OCI-M1 (cell line): ENCODE results near the gene TNNT3.

Experiments
- DNase-seq: peaks from one replicate; lab custom pipeline; 2025; lab: John Stamatoyannopoulos, UW

The TNNT3 gene

DNA sequence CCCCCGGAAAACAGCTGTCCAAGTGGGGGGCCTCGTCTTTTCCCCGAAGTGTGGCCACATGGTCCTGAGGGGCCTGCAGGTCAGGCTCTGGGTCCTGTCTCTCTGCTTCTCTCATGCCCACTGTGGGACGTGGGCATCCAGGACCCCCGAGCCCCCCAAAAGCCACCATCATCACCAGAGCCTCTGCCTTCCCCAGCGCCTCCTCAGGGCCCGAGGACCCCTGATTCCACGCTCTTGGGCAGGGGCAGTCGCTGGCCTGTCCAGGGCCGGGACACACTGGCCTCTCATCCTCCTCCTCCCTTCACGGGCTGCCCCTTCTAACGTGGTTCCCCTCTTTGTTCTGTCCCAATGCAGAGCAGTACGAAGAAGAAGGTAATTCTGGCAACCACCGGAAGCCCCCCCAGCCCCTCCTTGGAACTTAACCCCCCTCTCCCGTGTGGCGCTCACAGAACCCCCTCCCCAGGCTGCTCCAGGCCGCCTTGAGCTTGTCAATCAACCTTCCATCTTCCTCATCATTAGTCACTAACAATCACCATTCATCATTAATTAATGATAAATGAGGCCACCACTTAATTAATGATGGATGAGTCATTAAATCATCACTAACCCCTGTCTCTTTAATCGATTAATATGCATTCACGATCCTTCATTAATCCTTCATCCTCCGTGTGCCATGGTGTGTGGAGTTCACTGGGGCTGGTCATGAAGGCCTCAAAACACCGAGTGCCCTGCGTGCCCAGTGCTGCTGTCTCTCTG lies 3.9 kb downstream of the TNNT3 start:
- DNase-seq, result no peak

DNA sequence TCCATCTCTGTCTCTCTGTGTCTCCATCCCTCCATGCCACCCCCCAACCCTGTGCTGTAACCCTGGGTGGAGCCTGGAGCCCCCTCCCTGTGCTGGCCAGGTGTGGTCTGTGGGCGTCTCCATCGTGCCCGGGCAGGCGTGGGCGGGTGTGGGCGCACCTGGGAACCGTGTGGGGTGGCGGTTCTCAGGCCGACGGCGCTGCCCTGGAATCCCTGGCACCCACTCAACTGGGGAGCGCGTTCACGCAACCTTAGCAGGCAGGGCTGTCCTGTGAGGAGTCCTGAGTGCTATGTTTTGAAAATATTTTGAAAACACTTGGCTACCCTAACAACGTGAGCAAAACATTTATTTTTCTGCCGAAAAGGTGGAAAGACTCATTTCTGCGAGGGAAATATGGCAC lies 4.7 kb downstream of the TNNT3 start:
- DNase-seq, result no peak

GRCh38 chr11:1924646-1925372 lies 5.3 kb downstream of the TNNT3 start:
- DNase-seq, result no peak

DNA sequence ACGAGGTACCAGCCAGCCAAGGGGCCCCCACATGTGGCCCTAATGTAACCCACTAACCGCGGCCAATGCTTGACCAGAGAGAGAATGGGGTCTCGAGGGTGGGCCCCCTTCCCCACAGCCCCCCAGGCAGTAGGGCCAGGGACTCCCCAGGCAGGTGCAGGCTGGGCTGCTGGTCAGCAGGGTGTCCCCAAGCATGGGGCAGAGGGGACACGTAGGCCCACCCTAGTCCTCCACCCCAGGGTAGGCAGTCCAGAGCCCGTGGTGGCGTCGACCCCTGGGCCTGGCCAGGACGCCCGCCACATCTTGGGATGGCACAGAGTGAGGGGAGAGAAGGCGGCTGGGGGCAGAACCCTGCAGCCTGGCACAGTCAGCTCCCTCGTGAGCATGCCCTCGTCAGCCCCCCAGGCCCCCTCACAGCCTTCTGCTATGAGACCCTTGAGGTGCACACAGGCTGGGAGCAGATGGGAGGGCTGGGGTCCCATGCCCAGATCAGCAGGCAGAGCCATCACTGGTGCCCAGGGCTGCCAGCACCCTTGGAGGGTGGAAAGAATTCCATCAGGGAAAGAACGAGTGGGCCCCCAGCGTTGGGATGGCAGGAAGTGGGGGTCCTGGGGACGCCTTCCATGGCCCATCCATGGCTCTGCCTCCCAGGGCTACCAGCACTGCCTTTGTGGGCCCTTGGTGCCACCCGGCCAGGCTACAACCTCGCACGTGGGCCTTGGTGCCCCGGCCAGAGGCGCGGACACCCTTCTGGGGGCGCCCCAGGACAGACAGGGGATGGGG lies 6.1 kb downstream of the TNNT3 start:
- no peak for DNase-seq

- DNase-seq, result peak; percentile 1
These were observed 6.9 kb downstream of the TNNT3 start for GRCh38 chr11:1926156-1927025.

GRCh38 chr11:1927026-1927847 lies 7.7 kb downstream of the TNNT3 start:
- no peak for DNase-seq

DNA sequence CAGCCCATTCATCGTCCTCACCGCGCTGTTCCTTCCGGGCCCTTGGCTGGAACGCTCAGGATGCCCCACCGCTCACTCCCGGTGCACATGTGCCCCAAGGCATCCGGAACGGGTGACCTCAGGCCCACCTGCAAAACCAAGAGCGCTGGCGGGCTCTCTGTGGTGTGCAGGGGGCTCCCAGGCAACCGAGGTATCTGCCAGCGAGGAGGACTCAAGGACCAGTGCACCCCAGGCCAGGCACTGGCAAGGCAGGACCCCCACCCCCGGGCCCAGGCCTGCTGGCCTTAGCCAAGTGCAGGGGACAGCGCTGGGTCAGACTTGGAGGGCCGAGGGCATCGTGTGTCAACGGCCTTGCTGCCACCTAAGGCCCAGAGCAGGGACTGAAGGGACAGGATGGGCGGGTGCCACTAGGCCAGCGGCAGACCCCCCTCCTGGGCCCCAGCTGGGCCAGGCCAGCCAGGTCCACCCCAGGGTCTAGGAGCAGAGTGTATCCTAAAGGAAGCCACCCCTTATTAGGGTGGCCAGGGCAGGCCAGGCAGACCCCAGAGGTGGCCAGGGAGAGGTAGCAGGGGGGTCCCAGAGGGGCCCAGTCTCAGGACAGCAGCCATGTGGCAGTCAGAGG lies 8.5 kb downstream of the TNNT3 start:
- DNase-seq, result no peak

- no peak for DNase-seq
These were observed 9.0 kb downstream of the TNNT3 start for GRCh38 chr11:1928470-1928890.

GRCh38 chr11:1928891-1929541 lies 9.5 kb downstream of the TNNT3 start:
- DNase-seq, result no peak

DNA sequence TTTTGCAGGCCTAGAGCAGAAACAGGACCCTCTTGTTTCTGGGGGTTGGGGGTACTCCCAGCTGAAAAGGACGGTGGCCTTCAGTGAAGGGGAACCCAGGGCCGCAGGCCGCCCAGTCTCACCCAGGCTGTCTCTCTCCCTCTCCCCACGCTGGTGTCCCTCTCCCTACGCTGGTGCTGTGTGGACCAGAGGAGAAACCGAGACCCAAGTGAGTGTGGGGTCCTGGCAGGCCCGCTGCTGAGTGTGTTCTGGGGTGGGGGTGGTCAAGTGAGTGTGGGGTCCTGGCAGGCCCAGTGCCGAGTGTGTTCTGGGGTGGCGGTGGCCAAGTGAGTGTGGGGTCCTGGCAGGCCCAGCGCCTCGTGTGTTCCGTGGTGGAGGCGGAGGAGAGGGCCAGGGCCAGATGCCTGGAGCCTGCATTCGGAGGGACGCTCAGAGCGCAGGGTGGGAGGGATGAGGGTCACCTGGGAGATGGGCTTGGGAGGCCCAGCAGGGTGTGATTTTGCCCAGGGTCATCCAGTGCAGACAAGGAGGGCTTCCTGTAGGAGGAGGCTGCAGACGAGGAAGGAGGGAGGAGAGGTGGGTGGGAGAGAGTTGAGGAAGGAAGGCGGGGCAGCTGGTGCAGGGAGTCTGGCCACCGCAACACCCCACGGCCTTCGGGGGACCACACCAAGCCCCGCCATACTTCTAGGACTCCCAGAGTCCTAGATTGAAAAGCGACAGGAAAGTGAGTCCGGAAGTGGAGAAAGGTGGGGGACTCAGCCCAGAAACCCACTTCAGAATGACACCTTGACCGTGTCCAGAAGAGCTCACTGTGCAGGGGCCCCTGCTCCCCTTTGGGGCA lies 10.3 kb downstream of the TNNT3 start:
- no peak for DNase-seq

DNA sequence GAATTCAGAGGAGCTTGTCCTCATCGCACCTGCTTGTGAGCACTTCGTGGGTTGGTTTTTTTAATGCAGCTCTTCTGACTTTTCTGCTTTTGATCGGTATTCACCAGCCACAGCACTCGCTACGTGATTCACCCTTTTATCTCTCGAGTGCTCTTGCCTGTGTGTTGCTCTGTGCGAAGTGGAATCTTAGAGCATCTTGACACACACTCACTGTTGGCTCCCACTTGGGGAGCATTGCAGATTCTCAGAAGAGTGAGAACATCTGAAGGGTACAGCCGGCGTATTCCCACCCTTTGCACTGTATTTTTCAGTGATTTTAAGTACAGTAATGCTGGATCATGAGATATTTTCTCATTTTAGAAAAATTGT lies 10.9 kb downstream of the TNNT3 start:
- DNase-seq, result no peak

DNA sequence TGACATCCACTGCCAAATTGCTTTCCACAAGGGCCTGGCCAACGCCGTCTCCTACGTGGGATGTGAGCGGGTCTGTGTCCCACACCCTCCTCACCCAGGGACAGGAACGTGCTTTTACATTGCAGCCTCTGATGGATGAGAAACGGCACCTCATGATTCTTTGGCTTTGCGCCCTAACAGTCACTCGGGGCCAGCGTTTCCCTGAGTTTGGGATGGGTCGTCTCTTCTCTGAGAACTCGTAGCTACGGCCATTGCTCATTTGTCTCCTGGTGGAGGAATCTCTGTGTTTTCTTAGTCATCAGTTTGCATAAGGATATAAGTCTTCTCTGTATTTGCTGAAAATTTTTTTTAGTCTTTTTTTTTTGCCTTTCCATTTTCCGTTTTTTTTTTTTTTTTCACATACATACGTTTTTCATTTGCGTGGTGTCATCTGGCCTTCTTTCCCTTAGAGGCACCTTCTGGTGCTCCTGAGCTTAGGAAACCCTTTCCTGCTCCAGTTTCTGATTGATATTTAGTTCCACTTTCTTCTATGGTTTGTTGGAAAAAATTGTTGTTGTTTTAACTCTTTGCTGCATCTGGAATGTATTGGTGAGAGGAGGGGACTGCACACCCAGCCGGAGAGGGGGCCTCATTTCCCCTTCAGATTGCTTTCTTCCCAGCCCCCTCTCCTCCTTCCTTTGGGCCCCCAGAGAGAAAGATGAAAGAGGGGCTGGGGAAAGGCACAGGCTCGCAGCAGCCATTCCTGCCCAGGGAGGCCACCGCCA lies 12.0 kb downstream of the TNNT3 start:
- no peak for DNase-seq

DNA sequence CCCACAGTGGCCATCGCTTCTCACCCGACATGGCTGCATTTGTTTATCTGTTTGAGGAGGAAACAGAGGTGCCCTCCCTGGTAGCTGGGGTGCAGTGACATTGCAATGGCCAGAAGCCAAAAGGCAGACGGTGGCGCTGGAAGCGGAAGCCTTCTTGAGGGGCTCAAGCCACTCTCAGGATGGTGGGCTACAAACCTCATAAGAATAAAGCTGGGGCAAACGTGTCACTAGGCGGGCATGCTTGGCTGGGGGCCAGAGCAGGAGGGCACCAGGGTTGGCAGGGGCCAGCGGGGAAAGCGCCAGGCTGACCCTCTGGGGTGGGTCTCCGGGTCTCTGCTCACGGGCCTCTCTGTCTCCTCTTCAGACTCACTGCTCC lies 12.6 kb downstream of the TNNT3 start:
- DNase-seq, result no peak

DNA sequence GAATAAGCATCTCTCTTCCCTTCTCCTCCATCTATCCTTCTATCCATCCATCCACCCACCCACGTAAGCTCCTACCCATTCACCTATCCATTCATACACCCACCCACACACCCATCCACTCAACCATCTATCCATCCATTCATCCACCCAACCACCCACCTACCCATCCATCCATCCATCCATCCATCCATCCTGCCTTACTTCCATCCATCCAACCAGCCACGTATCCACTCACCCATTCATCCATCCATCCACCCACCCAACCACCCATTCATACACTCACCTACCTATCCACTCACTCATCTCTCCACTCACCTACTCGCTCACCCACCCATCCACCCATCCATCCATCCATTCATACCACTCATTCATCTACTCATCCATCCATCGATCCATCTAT lies 13.2 kb downstream of the TNNT3 start:
- DNase-seq, result no peak

DNA sequence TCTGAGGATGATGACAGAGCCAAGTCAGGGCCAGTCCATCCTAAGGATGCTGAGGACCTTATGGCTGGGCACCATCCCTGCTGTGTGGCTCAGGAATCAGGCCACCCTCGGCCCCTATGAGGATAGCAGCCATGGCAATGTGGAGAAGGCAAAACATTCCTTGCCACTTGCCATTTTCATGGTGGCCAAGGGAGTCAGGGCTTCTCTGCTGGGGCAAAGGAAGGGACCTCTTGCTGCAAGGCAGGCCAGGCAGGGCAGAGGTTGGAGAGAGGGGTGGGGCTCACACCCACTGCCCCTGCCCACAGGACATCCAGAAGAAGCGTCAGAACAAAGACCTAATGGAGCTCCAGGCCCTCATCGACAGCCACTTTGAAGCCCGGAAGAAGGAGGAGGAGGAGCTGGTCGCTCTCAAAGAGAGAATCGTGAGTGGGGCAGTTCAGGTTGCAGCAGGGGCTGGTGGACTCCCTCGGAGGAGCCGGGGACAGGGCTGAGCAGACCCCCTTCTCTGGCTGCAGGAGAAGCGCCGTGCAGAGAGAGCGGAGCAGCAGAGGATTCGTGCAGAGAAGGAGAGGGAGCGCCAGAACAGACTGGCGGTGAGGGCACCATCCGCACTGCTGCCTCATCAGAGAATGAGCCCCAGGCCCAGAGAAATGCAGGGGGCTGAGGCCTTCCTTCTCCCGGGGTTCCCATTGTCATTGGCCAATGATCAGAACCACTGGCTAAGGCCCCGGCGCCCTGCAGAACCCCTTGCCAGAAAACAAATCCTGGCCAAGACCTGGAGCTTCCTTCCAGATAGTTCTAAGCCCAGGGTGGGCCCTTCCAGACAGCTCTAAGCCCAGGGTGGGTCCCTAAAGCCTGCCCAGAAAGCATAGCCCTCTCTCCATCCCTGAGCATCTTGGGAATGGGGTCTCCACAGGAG lies 14.2 kb downstream of the TNNT3 start:
- DNase-seq, result no peak

DNA sequence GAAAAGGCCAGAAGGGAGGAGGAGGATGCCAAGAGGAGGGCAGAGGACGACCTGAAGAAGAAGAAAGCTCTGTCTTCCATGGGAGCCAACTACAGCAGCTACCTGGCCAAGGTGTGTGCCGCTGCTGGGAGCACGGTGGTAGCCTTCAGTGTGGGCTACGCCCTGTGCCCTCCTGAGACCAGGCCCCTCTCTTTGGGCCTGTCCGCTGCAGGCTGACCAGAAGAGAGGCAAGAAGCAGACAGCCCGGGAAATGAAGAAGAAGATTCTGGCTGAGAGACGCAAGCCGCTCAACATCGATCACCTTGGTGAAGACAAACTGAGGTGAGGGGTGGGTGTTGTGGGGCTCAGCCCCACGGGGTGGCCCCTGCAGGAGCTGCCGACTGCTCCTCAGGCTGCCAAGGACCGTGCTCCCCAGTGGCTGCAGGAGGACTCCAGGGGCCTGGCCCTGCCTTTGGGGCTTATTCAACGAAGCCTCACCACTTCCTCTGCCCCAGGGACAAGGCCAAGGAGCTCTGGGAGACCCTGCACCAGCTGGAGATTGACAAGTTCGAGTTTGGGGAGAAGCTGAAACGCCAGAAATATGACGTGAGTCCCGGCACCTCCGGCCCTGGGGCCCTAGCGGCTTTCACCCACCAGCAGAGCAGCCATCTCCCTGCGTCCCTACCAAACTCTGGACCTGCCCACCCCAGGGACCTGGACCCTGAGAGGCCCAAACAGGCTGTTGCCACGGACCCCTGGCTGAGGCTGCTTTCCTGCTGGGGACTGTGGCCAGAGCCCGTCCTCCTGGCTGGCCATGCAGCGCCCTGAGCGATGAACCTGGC lies 15.0 kb downstream of the TNNT3 start:
- DNase-seq, result no peak
